ENCODE data around the gene XIST. TPM values are rescaled to one million over a fixed set of nuclear protein-coding genes. Genes with fewer than 3 reads are reported as not detected.

XIST gene
- polyA plus RNA-seq, 1 donor from 2014 or later = 0.31 TPM

Small RNAs within 50 kb of the gene (small RNA-seq; reads per million reads assigned to genes)
- gene RF01880 = 0 reads per million in 3 experiments
